Measurements from ENCODE around the gene ARHGAP33. TPM values are rescaled to one million over a fixed set of nuclear protein-coding genes. Genes with fewer than 3 reads are reported as not detected.

The ARHGAP33 gene
- total RNA-seq, 1 experiment from 2014 or later = 43.9 TPM

GRCh38 chr19:35775298-35776101, at the start of gene ARHGAP33 (continued):
- TF ChIP-seq ESRRA (CRISPR knock-in tag; IDR thresholded peaks at IDR 0.05; ENCODE audit: borderline replicate concordance) (no peak), ZMAT4 (CRISPR knock-in tag; IDR thresholded peaks at IDR 0.05) (no peak), E2F5 (CRISPR knock-in tag; IDR thresholded peaks at IDR 0.05) (peak; percentile 70; the same call in 1 of the 2 replicates), USF2 (CRISPR knock-in tag; IDR thresholded peaks at IDR 0.05) (0 out of 2 replicates have a peak, but pooled peaks have one; percentile 6), HMGXB4 (CRISPR knock-in tag; IDR thresholded peaks at IDR 0.05) (no peak), ATF6 (CRISPR knock-in tag; IDR thresholded peaks at IDR 0.05) (no peak), TCF7 (CRISPR knock-in tag; IDR thresholded peaks at IDR 0.05; ENCODE audit: low read depth) (no peak), SMAD3 (CRISPR knock-in tag; IDR thresholded peaks at IDR 0.05; ENCODE audit: borderline replicate concordance) (no peak), ZNF416 (CRISPR knock-in tag; IDR thresholded peaks at IDR 0.05) (no peak), GRHL2 (CRISPR knock-in tag; IDR thresholded peaks at IDR 0.05; ENCODE audit: insufficient replicate concordance, severe bottlenecking) (no peak), SP1 (CRISPR knock-in tag; conservative IDR thresholded peaks at IDR 0.05) (peak; percentile 91), NFE2L1 (CRISPR knock-in tag; IDR thresholded peaks at IDR 0.05) (no peak)

- Mint-ChIP-seq H3K27me3 (ENCODE audit: low read depth) (no peaks in the 10 kb centered on the region), H3K36me3 (peaks cover 78% of the 10 kb centered on the region), H3K27ac (no peak overlapping the region), H3K4me1 (0 out of 2 replicates have a peak, but pooled peaks cover 2% of the 10 kb centered on the region), H3K9me3 (no peaks in the 10 kb centered on the region), H3K4me3 (no peak overlapping the region)
- POLR2A ChIA-PET = no interaction called here
- DNase-seq (ENCODE audit: low spot score) (no peak), ATAC-seq (no peak)
- CTCF ChIA-PET = interaction anchor here (0.5 kb wide), 1 partner anchor 92 kb away, joined by 4 read pairs; no protein-coding TSS in a partner anchor
- TF ChIP-seq CREM (CRISPR knock-in tag; IDR thresholded peaks at IDR 0.05) (no peak), TP53 (CRISPR knock-in tag; IDR thresholded peaks at IDR 0.05) (no peak), STAT6 (CRISPR knock-in tag; conservative IDR thresholded peaks at IDR 0.05; ENCODE audit: low read depth) (no peak), GABPB1 (CRISPR knock-in tag; IDR thresholded peaks at IDR 0.05) (no peak), FOXK1 (CRISPR knock-in tag; IDR thresholded peaks at IDR 0.05) (no peak), NFATC4 (CRISPR knock-in tag; IDR thresholded peaks at IDR 0.05) (no peak), SOX15 (CRISPR knock-in tag; IDR thresholded peaks at IDR 0.05) (no peak), ERG (CRISPR knock-in tag; IDR thresholded peaks at IDR 0.05) (no peak), ZNF121 (CRISPR knock-in tag; IDR thresholded peaks at IDR 0.05) (no peak), JUN (CRISPR knock-in tag; IDR thresholded peaks at IDR 0.05) (no peak), ZNF317 (CRISPR knock-in tag; IDR thresholded peaks at IDR 0.05; ENCODE audit: borderline replicate concordance, low read depth) (no peak)
Measured at GRCh38 chr19:35727053-35727955, 48.1 kb upstream of the ARHGAP33 start.

All from WTC11 (cell line).